ENCODE results near the gene C9orf50.
"Not testable (repeated sequence)": the region's sequence is repeated elsewhere in the genome, so short reads cannot be mapped to it uniquely, and the experiment has no call there.

Gene C9orf50

GRCh38 chr9:129602598-129603415, 18.1 kb downstream of the C9orf50 start:
- WGBS, 2 experiments: 62 to 64% methylated on average over 10 of the region's 10 CpGs
- no peaks in the 10 kb centered on the region for H3K27me3 ChIP-seq (ENCODE audit: control insufficient read depth, insufficient read depth, low read length, poor library complexity, severe bottlenecking)
- H3K4me3 ChIP-seq (ENCODE audit: insufficient read depth, low read depth, low read length): no peak overlapping the region
- peaks cover 16% of the 10 kb centered on the region for H3K4me1 ChIP-seq (ENCODE audit: control insufficient read depth, insufficient read depth, low read length)
- H3K36me3 ChIP-seq (ENCODE audit: control insufficient read depth, insufficient read depth, low read length): no peaks in the 10 kb centered on the region
- peak overlapping the region; percentile 44 for H3K27ac ChIP-seq (ENCODE audit: insufficient read depth, low read depth, low read length, poor library complexity, severe bottlenecking)
- no peaks in the 10 kb centered on the region for H3K9me3 ChIP-seq (ENCODE audit: control insufficient read depth, low read length)

GRCh38 chr9:129601082-129601674, 19.7 kb downstream of the C9orf50 start:
- Histone ChIP-seq H3K4me3 (ENCODE audit: insufficient read depth, low read depth, low read length) (no peak overlapping the region), H3K36me3 (ENCODE audit: control insufficient read depth, insufficient read depth, low read length) (no peaks in the 10 kb centered on the region), H3K27ac (ENCODE audit: insufficient read depth, low read depth, low read length, poor library complexity, severe bottlenecking) (no peak overlapping the region), H3K27me3 (ENCODE audit: control insufficient read depth, insufficient read depth, low read length, poor library complexity, severe bottlenecking) (no peaks in the 10 kb centered on the region), H3K9me3 (ENCODE audit: control insufficient read depth, low read length) (no peaks in the 10 kb centered on the region), H3K4me1 (ENCODE audit: control insufficient read depth, insufficient read depth, low read length) (peaks cover 23% of the 10 kb centered on the region)
- 90% methylated on average over 8 of the region's 9 CpGs for WGBS, 2 experiments

- Histone ChIP-seq H3K4me3 (ENCODE audit: insufficient read depth, low read depth, low read length) (no peak overlapping the region), H3K27ac (ENCODE audit: insufficient read depth, low read depth, low read length, poor library complexity, severe bottlenecking) (no peak overlapping the region), H3K9me3 (ENCODE audit: control insufficient read depth, low read length) (no peaks in the 10 kb centered on the region), H3K4me1 (ENCODE audit: control insufficient read depth, insufficient read depth, low read length) (peaks cover 38% of the 10 kb centered on the region), H3K36me3 (ENCODE audit: control insufficient read depth, insufficient read depth, low read length) (no peaks in the 10 kb centered on the region), H3K27me3 (ENCODE audit: control insufficient read depth, insufficient read depth, low read length, poor library complexity, severe bottlenecking) (no peaks in the 10 kb centered on the region)
- WGBS, 2 experiments: 58 to 60% methylated on average over 14 of the region's 14 CpGs
Measured at GRCh38 chr9:129598089-129598596, 22.8 kb downstream of the C9orf50 start.

GRCh38 chr9:129597355-129598088, 23.4 kb downstream of the C9orf50 start:
- Histone ChIP-seq H3K9me3 (ENCODE audit: control insufficient read depth, low read length) (no peaks in the 10 kb centered on the region), H3K36me3 (ENCODE audit: control insufficient read depth, insufficient read depth, low read length) (no peaks in the 10 kb centered on the region), H3K27me3 (ENCODE audit: control insufficient read depth, insufficient read depth, low read length, poor library complexity, severe bottlenecking) (peaks cover 3% of the 10 kb centered on the region), H3K4me3 (ENCODE audit: insufficient read depth, low read depth, low read length) (peak overlapping the region; percentile 39), H3K4me1 (ENCODE audit: control insufficient read depth, insufficient read depth, low read length) (peaks cover 33% of the 10 kb centered on the region), H3K27ac (ENCODE audit: insufficient read depth, low read depth, low read length, poor library complexity, severe bottlenecking) (peak overlapping the region; percentile 78)
- WGBS, 2 experiments: 2% methylated on average over 54 to 56 of the region's 57 CpGs

GRCh38 chr9:129596541-129597331, 24.2 kb downstream of the C9orf50 start:
- Histone ChIP-seq H3K4me3 (ENCODE audit: insufficient read depth, low read depth, low read length) (peak overlapping the region; percentile 39), H3K27me3 (ENCODE audit: control insufficient read depth, insufficient read depth, low read length, poor library complexity, severe bottlenecking) (peaks cover 3% of the 10 kb centered on the region), H3K9me3 (ENCODE audit: control insufficient read depth, low read length) (no peaks in the 10 kb centered on the region), H3K4me1 (ENCODE audit: control insufficient read depth, insufficient read depth, low read length) (peaks cover 37% of the 10 kb centered on the region), H3K27ac (ENCODE audit: insufficient read depth, low read depth, low read length, poor library complexity, severe bottlenecking) (peak overlapping the region; percentile 76), H3K36me3 (ENCODE audit: control insufficient read depth, insufficient read depth, low read length) (no peaks in the 10 kb centered on the region)
- 2 to 4% methylated on average over 32 of the region's 33 CpGs for WGBS, 2 experiments

GRCh38 chr9:129595903-129596540, 24.9 kb downstream of the C9orf50 start:
- Histone ChIP-seq H3K27ac (ENCODE audit: insufficient read depth, low read depth, low read length, poor library complexity, severe bottlenecking) (peak overlapping the region; percentile 76), H3K27me3 (ENCODE audit: control insufficient read depth, insufficient read depth, low read length, poor library complexity, severe bottlenecking) (peaks cover 3% of the 10 kb centered on the region), H3K4me3 (ENCODE audit: insufficient read depth, low read depth, low read length) (no peak overlapping the region)

GRCh38 chr9:129595311-129595741, 25.6 kb downstream of the C9orf50 start:
- Histone ChIP-seq H3K4me1 (ENCODE audit: control insufficient read depth, insufficient read depth, low read length) (peaks cover 45% of the 10 kb centered on the region), H3K27ac (ENCODE audit: insufficient read depth, low read depth, low read length, poor library complexity, severe bottlenecking) (no peak overlapping the region), H3K4me3 (ENCODE audit: insufficient read depth, low read depth, low read length) (no peak overlapping the region), H3K27me3 (ENCODE audit: control insufficient read depth, insufficient read depth, low read length, poor library complexity, severe bottlenecking) (peaks cover 3% of the 10 kb centered on the region), H3K9me3 (ENCODE audit: control insufficient read depth, low read length) (no peaks in the 10 kb centered on the region), H3K36me3 (ENCODE audit: control insufficient read depth, insufficient read depth, low read length) (no peaks in the 10 kb centered on the region)
- WGBS, 2 experiments: 72 to 82% methylated on average over 4 to 5 of the region's 5 CpGs

More at GRCh38 chr9:129595903-129596540, 24.9 kb downstream of the C9orf50 start:
- Histone ChIP-seq H3K36me3 (ENCODE audit: control insufficient read depth, insufficient read depth, low read length) (no peaks in the 10 kb centered on the region), H3K9me3 (ENCODE audit: control insufficient read depth, low read length) (no peaks in the 10 kb centered on the region), H3K4me1 (ENCODE audit: control insufficient read depth, insufficient read depth, low read length) (peaks cover 40% of the 10 kb centered on the region)
- 86 to 90% methylated on average over 6 of the region's 6 CpGs for WGBS, 2 experiments

- no peaks in the 10 kb centered on the region for H3K36me3 ChIP-seq (ENCODE audit: control insufficient read depth, insufficient read depth, low read length)
Measured at GRCh38 chr9:129594632-129595031, 26.3 kb downstream of the C9orf50 start.

GRCh38 chr9:129592790-129593189, 28.1 kb downstream of the C9orf50 start:
- H3K27me3 ChIP-seq (ENCODE audit: control insufficient read depth, insufficient read depth, low read length, poor library complexity, severe bottlenecking); H3K36me3 ChIP-seq (ENCODE audit: control insufficient read depth, insufficient read depth, low read length); H3K9me3 ChIP-seq (ENCODE audit: control insufficient read depth, low read length); H3K27ac ChIP-seq (ENCODE audit: insufficient read depth, low read depth, low read length, poor library complexity, severe bottlenecking); H3K4me3 ChIP-seq (ENCODE audit: insufficient read depth, low read depth, low read length): not testable (repeated sequence)
- peaks cover 51% of the 10 kb centered on the region for H3K4me1 ChIP-seq (ENCODE audit: control insufficient read depth, insufficient read depth, low read length)
- 85 to 88% methylated on average over 10 of the region's 10 CpGs for WGBS, 2 experiments

More at GRCh38 chr9:129594632-129595031, 26.3 kb downstream of the C9orf50 start:
- 89 to 94% methylated on average over 7 of the region's 7 CpGs for whole genome bisulfite sequencing, 2 experiments
- Histone ChIP-seq H3K27ac (ENCODE audit: insufficient read depth, low read depth, low read length, poor library complexity, severe bottlenecking) (no peak overlapping the region), H3K9me3 (ENCODE audit: control insufficient read depth, low read length) (no peaks in the 10 kb centered on the region), H3K27me3 (ENCODE audit: control insufficient read depth, insufficient read depth, low read length, poor library complexity, severe bottlenecking) (peaks cover 3% of the 10 kb centered on the region), H3K4me1 (ENCODE audit: control insufficient read depth, insufficient read depth, low read length) (peaks cover 48% of the 10 kb centered on the region), H3K4me3 (ENCODE audit: insufficient read depth, low read depth, low read length) (no peak overlapping the region)
